CD4-positive, alpha-beta T cell treated with Interleukin-21 for 1 hour (primary cell): ENCODE measurements around the gene FOLH1.
"Not testable (repeated sequence)": the region's sequence is repeated elsewhere in the genome, so short reads cannot be mapped to it uniquely, and the experiment has no call there.

Source experiments
- DNase-seq: peaks from one replicate; pipeline ENCODE4 v3.0.0-alpha.2; 2020

Gene FOLH1

GRCh38 chr11:49208006-49208721 is at the start of gene FOLH1:
Gene FOLH1, minus strand, starts transcription at chr11:49208602. Its CDS starts 193 bp downstream, at chr11:49208409.
- DNase-seq = no peak

- not testable (repeated sequence) for DNase-seq
Measured at GRCh38 chr11:49255148-49255547, 46.7 kb upstream of the FOLH1 start.

GRCh38 chr11:49251212-49251611 is 42.8 kb upstream of the FOLH1 start:
- not testable (repeated sequence) for DNase-seq

- DNase-seq = not testable (repeated sequence)
Measured at GRCh38 chr11:49250398-49251115, 42.2 kb upstream of the FOLH1 start.

GRCh38 chr11:49249363-49249762 is 41.0 kb upstream of the FOLH1 start:
- DNase-seq = not testable (repeated sequence)

GRCh38 chr11:49233685-49234084 is 25.3 kb upstream of the FOLH1 start:
- not testable (repeated sequence) for DNase-seq

GRCh38 chr11:49233019-49233418 is 24.6 kb upstream of the FOLH1 start:
- DNase-seq = not testable (repeated sequence)

- DNase-seq = not testable (repeated sequence)
Measured at GRCh38 chr11:49231725-49232124, 23.3 kb upstream of the FOLH1 start.

GRCh38 chr11:49230534-49230933 is 22.1 kb upstream of the FOLH1 start:
- DNase-seq = not testable (repeated sequence)

GRCh38 chr11:49230001-49230400 is 21.6 kb upstream of the FOLH1 start:
- DNase-seq = not testable (repeated sequence)

- not testable (repeated sequence) for DNase-seq
Measured at GRCh38 chr11:49229136-49229535, 20.7 kb upstream of the FOLH1 start.

GRCh38 chr11:49225255-49225785 is 16.9 kb upstream of the FOLH1 start:
- DNase-seq = not testable (repeated sequence)

- DNase-seq = no peak
Measured at GRCh38 chr11:49221112-49221511, 12.7 kb upstream of the FOLH1 start.

GRCh38 chr11:49213026-49213560 is 4.7 kb upstream of the FOLH1 start:
- no peak for DNase-seq

GRCh38 chr11:49206999-49207398 is 1.4 kb downstream of the FOLH1 start:
- DNase-seq = not testable (repeated sequence)

- no peak for DNase-seq
Measured at GRCh38 chr11:49202287-49202976, 6.0 kb downstream of the FOLH1 start.

- not testable (repeated sequence) for DNase-seq
Measured at GRCh38 chr11:49196775-49197174, 11.6 kb downstream of the FOLH1 start.

- not testable (repeated sequence) for DNase-seq
Measured at GRCh38 chr11:49196002-49196401, 12.4 kb downstream of the FOLH1 start.

- not testable (repeated sequence) for DNase-seq
Measured at GRCh38 chr11:49190287-49190686, 18.1 kb downstream of the FOLH1 start.

GRCh38 chr11:49186225-49186624 is 22.2 kb downstream of the FOLH1 start:
- not testable (repeated sequence) for DNase-seq

- not testable (repeated sequence) for DNase-seq
Measured at GRCh38 chr11:49185597-49185996, 22.8 kb downstream of the FOLH1 start.

GRCh38 chr11:49184756-49185155 is 23.6 kb downstream of the FOLH1 start:
- not testable (repeated sequence) for DNase-seq

- not testable (repeated sequence) for DNase-seq
Measured at GRCh38 chr11:49177936-49178335, 30.5 kb downstream of the FOLH1 start.
